ENCODE data around the gene NCKAP5.
"Not testable (repeated sequence)": the region's sequence is repeated elsewhere in the genome, so short reads cannot be mapped to it uniquely, and the experiment has no call there.

NCKAP5 gene

GRCh38 chr2:132701810-132702209, 866.5 kb downstream of the NCKAP5 start:
- ATAC-seq (ENCODE audit: insufficient read depth, low read depth), result no peak
- Histone ChIP-seq H3K36me3 (ENCODE audit: insufficient read depth, low read length) (no peaks in the 10 kb centered on the region), H3K79me2 (ENCODE audit: insufficient read depth, low read length) (no peaks in the 10 kb centered on the region), H3K27ac (ENCODE audit: low read length) (no peak overlapping the region), H3K4me3 (ENCODE audit: low read depth in 1 of 2, low read length in 2 of 2) (no peak overlapping the region), H2AFZ (ENCODE audit: low read depth, low read length) (no peak overlapping the region), H4K20me1 (ENCODE audit: insufficient read depth, low read length) (no peaks in the 10 kb centered on the region), H3K4me1 (ENCODE audit: insufficient read depth, low read length) (no peaks in the 10 kb centered on the region), H3K4me2 (ENCODE audit: insufficient read depth, low read length) (no peak overlapping the region), H3K9me3 (ENCODE audit: insufficient read depth, low read length, severe bottlenecking) (no peaks in the 10 kb centered on the region), H3K9ac (ENCODE audit: low read depth, low read length) (no peak overlapping the region), H3K27me3 (ENCODE audit: insufficient read depth, low read length, poor library complexity) (no peaks in the 10 kb centered on the region)
- no peak for TF ChIP-seq EZH2 (IDR thresholded peaks at IDR 0.05; ENCODE audit: borderline replicate concordance, low read depth, low read length, severe bottlenecking)
- no peak for TF ChIP-seq CTCF (IDR thresholded peaks at IDR 0.05; ENCODE audit: borderline replicate concordance, extremely low read depth, low read length, poor library complexity, severe bottlenecking)
- DNase-seq, result no peak

GRCh38 chr2:132699802-132700201, 868.5 kb downstream of the NCKAP5 start:
- not testable (repeated sequence) for H3K27me3 ChIP-seq (ENCODE audit: insufficient read depth, low read length, poor library complexity); H3K36me3 ChIP-seq (ENCODE audit: insufficient read depth, low read length); H2AFZ ChIP-seq (ENCODE audit: low read depth, low read length); H3K9ac ChIP-seq (ENCODE audit: low read depth, low read length); H3K4me2 ChIP-seq (ENCODE audit: insufficient read depth, low read length); H4K20me1 ChIP-seq (ENCODE audit: insufficient read depth, low read length); H3K4me1 ChIP-seq (ENCODE audit: insufficient read depth, low read length); ATAC-seq (ENCODE audit: insufficient read depth, low read depth); H3K79me2 ChIP-seq (ENCODE audit: insufficient read depth, low read length); H3K27ac ChIP-seq (ENCODE audit: low read length); DNase-seq; H3K4me3 ChIP-seq (ENCODE audit: low read depth in 1 of 2, low read length in 2 of 2); H3K9me3 ChIP-seq (ENCODE audit: insufficient read depth, low read length, severe bottlenecking)

- H3K9ac ChIP-seq (ENCODE audit: low read depth, low read length); H4K20me1 ChIP-seq (ENCODE audit: insufficient read depth, low read length); H3K27me3 ChIP-seq (ENCODE audit: insufficient read depth, low read length, poor library complexity); H3K4me2 ChIP-seq (ENCODE audit: insufficient read depth, low read length); H3K4me3 ChIP-seq (ENCODE audit: low read depth in 1 of 2, low read length in 2 of 2); DNase-seq; H3K27ac ChIP-seq (ENCODE audit: low read length); H3K9me3 ChIP-seq (ENCODE audit: insufficient read depth, low read length, severe bottlenecking); H3K36me3 ChIP-seq (ENCODE audit: insufficient read depth, low read length); ATAC-seq (ENCODE audit: insufficient read depth, low read depth); H3K4me1 ChIP-seq (ENCODE audit: insufficient read depth, low read length); H3K79me2 ChIP-seq (ENCODE audit: insufficient read depth, low read length); H2AFZ ChIP-seq (ENCODE audit: low read depth, low read length): not testable (repeated sequence)
Measured at GRCh38 chr2:132698347-132698746, 869.9 kb downstream of the NCKAP5 start.

- Histone ChIP-seq H4K20me1 (ENCODE audit: insufficient read depth, low read length) (no peaks in the 10 kb centered on the region), H2AFZ (ENCODE audit: low read depth, low read length) (no peak overlapping the region), H3K4me3 (ENCODE audit: low read depth in 1 of 2, low read length in 2 of 2) (no peak overlapping the region), H3K9me3 (ENCODE audit: insufficient read depth, low read length, severe bottlenecking) (no peaks in the 10 kb centered on the region), H3K27me3 (ENCODE audit: insufficient read depth, low read length, poor library complexity) (no peaks in the 10 kb centered on the region), H3K79me2 (ENCODE audit: insufficient read depth, low read length) (no peaks in the 10 kb centered on the region), H3K9ac (ENCODE audit: low read depth, low read length) (no peak overlapping the region), H3K27ac (ENCODE audit: low read length) (no peak overlapping the region), H3K4me1 (ENCODE audit: insufficient read depth, low read length) (no peaks in the 10 kb centered on the region), H3K4me2 (ENCODE audit: insufficient read depth, low read length) (no peak overlapping the region), H3K36me3 (ENCODE audit: insufficient read depth, low read length) (no peaks in the 10 kb centered on the region)
- no peak for DNase-seq
- no peak for ATAC-seq (ENCODE audit: insufficient read depth, low read depth)
- no peak for TF ChIP-seq EZH2 (IDR thresholded peaks at IDR 0.05; ENCODE audit: borderline replicate concordance, low read depth, low read length, severe bottlenecking)
- TF ChIP-seq CTCF (IDR thresholded peaks at IDR 0.05; ENCODE audit: borderline replicate concordance, extremely low read depth, low read length, poor library complexity, severe bottlenecking), result no peak
Measured at GRCh38 chr2:132697556-132698205, 870.6 kb downstream of the NCKAP5 start.

Data from DND-41 (cell line).